Effector CD8-positive, alpha-beta T cell (primary cell): ENCODE data around the gene ZACN.
"Not testable (repeated sequence)": the region's sequence is repeated elsewhere in the genome, so short reads cannot be mapped to it uniquely, and the experiment has no call there.

Experiments used
- DNase-seq: peaks from one replicate; lab custom pipeline; 2025; lab: John Stamatoyannopoulos, UW
- total RNA-seq, 4 experiments: gene quantifications; one replicate each; lab custom pipeline; 2026; lab: John Stamatoyannopoulos, UW

ZACN gene
- 0.49 to 0.91 (median 0.61) reads per million in 4 experiments for total RNA-seq

DNA sequence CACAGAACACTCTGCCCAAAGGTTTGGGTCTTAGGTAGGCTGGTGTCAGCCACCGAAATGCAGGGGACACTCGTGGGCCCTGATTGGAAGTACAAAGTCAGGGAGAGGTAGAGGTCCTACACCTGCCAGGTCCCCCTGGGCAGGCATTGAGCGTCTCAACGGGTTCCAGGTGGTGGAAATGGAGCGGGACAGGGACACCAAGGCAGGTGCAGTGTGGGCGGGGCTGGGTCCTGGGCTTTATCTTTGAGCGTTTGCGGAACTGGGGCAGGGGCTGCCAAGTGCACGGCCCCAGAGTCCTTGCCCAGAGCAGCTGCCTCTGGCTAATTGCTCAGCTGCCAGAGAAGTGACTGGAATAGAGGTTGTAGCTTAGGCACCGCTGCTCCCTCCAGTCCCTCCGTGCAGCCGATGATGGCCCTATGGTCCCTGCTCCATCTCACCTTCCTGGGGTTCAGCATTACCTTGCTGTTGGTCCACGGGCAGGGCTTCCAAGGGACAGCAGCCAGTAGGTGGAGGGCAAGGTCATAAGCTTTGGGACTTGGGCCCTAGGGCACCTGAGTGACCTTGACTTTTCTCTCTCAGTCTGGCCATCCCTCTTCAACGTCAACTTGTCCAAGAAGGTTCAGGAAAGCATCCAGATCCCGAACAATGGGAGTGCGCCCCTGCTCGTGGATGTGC is at the start of gene ZACN:
Gene ZACN (plus strand): TSS at position 323 of the 675 bp plus-strand sequence. CDS start 83 bp downstream, at position 406.
- no peak for DNase-seq

DNA sequence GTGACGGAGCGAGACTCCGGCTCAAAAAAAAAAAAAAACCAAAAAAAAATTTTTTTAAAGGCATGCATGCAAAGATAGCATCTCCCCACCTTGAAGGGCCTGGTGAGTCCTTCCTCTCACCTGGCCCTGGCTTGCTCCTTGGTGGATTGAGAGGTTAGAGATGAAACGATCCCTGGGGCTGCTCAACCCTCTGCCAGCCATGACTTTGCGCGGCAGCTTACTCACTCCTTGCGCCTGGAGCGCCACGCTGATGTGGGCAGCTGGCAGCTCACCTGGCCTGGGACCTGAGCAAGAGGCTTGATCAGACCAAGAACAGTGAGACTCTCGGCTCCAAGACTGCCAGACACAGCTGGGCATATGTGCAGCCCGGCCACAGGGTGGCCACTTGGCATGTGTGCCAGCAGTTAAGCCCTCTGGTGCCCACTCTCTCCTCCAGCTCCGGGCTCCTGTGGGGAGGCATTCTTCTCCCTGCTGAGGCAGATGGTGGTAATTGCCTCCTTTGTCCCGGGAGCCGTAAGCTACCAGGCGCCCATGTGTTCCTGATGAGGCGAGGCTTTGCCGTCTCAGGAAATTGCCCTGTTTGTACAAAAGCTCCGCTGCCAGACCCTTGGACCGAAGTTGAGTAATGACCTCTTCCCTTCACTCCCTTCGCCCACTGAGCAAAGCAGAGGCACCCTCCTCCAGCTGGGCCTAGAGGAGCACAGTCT is 46.8 kb upstream of the ZACN start:
- no peak for DNase-seq

DNA sequence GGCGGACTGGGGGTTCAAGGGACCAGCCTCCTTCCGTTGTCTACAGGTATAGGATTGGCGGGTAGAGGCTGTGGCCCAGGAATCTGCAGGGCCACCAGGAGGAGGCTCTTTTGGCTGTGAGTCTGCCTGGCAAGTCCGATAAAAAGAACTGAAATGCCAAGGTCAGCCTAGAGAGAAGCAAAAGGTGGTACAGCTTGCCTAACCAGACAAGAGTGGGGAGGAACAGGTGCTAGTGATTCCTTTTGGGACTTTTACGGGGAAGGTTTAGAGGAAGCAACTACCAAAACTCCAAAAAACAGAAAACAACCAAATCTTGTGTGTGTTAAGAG is 46.2 kb upstream of the ZACN start:
- DNase-seq, result no peak

DNA sequence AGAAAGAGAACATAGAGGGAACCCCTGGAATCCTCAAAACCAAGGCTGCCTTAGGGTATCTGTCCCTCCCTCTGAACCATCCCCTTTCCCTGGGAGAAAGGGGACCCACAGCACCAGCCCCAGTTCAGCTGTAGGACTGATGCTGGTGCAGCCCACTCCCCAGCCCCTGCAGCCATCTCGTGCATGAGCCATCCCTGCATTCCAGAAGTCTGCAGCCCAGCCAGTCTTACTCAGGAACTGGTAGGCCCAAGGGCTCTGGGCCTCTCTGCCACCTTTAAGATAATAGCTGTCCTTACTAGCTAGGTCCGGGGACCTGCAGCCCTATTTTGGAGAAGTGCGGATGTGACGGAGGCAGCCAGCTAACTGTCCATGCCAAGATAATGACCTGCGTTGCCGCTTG is 45.8 kb upstream of the ZACN start:
- no peak for DNase-seq

DNA sequence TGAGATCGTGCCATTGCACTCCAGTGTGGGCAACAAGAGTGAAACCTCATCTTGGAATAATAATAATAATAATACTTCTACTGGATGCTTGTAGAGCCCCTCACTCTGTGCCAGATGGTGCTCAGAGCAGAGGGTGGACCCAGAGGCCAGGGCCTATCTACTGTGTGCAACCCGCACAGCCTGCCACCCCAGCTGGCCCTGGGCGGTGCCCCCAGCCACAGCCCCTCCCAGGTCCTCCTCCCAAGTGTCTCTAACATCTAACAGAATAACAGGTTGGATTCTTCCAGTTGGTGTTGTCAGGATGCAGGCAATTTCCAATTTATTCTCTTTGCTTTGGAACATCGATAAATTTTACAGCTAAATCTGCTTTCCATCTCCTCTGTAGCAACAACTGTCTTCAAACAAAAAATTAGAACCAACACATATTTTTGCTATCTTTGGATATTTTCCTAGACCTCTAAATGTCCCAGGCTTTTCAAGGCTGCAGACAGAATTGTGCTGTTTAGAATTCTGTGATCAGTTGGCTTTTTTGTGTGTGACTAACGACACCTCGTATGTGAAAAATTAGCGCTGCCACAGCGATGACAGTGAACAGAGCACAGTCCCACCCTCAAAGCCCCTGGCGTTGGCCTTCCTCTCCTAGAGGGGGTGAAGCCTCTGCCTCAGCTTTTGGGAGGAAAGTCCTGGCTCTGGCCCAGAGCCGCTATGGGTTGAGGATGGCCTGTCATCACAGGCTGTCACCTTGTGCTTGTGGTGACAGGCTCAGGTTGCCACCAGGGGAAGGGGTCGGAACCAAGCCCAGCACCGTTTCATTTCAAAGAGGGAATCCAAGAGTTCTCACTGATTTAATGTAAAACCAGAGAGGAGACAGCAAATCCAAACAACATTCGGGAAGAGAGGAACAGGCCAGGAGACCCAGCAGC is 44.3 kb upstream of the ZACN start:
- DNase-seq, result no peak

DNA sequence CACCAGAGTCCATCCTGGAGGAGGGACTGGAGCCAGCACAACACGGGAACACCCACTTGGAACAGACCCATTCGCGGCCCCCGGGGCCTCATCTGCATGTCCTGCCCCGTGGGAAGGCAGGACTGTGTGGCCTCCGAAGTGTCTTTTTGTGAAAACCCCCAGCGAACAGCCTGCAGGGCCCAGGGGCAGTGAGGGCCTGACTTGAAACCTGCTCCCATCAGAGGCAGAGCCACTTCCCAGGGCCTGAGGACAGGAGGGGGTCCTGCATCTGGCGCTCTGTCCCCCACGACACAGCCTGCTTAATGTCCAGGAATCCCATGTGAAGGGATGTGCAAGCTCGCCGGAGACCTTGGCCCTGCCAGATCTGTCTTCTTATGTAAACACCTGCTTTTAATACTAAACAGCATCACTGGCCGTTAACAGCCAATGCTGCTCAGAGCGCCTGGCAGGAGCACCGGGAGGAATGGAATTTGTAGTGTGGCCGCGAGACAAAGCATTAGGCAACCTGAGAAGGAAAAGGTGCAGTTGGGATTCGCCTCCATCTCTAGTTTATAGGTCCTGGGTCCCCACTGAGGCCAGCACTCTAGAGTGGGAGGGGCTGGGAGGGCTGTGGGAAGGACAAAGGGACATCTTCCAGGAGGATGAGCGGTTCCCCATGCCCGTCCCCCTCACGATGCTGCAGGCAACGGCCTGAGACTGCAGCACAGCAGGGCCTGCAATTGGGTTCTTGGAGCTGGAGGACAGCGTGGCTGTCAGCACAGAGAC is 42.3 kb upstream of the ZACN start:
- DNase-seq, result no peak

DNA sequence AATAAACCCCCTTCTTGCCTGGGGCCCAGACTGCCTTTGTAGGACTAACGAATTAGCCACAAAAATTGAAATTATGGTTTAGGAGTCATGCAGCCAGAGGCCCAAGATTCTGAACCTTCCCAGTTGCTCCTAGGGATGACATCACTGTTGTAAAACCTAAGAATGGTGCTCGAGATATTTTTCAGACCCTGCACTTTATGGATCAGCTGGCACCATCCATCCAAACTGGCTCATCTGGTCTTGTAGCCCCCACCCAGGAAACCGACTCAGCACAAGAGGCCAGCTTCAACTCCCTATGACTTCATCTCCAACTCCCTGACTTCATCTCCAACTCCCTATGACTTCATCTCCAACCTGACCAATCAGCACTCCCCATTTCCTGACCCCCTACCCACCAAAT is 40.9 kb upstream of the ZACN start:
- no peak for DNase-seq

DNA sequence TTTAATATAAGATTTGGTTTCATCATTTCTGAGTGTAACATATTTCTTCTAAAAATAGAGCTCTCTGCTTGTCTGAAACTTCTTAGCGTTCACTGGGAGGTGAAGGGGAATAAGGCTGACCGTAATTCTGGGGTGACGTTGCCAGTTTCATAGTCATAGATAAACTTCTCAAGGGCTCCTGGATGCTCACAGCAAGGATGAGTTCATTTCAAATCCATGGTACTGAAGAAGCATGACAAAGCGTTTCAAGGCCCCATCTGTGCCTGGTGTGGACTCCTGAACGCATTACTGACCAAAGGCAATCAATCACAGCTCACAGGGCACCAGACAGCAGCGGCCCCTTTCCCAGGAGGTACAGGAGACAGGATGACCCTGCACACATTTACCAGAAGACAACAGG is 39.9 kb upstream of the ZACN start:
- DNase-seq, result no peak

DNA sequence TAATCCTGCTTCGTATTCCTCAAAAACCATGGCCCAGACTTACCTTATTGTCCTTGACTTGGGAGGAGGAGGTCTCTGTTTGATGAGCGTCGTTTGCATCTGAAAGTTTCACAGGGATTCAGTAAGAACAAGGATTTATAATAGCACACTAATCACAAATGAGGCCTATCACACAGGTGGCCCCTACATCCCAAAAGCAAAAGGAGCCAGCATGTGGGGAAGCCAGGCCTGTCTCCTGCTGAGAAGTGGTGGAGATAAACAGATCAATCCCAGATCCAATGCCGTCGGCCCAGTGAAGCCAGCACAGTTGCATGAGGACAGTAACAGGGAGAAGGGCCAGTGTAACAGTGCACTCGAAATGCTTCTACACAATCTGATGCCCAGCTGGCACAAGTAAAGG is 38.6 kb upstream of the ZACN start:
- no peak for DNase-seq

DNA sequence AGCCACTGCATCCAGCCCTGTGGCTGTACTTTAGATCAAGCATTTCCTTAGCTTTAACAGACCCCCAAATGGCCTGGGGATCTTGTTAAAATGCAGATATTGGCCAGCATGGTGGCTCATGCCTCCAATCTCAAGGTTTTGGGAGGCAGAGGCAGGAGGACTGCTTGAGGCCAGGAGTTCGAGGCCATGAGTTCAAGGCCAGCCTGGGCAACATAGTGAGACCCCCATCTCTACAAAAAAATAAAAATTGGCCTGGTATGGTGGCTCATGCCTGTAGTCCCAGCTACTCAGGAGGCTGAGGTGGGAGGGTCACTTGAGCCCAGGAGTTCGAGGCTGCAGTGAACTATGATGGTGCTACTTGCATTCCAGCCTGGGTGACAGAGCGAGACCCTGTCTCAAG is 36.1 kb upstream of the ZACN start:
- not testable (repeated sequence) for DNase-seq

DNA sequence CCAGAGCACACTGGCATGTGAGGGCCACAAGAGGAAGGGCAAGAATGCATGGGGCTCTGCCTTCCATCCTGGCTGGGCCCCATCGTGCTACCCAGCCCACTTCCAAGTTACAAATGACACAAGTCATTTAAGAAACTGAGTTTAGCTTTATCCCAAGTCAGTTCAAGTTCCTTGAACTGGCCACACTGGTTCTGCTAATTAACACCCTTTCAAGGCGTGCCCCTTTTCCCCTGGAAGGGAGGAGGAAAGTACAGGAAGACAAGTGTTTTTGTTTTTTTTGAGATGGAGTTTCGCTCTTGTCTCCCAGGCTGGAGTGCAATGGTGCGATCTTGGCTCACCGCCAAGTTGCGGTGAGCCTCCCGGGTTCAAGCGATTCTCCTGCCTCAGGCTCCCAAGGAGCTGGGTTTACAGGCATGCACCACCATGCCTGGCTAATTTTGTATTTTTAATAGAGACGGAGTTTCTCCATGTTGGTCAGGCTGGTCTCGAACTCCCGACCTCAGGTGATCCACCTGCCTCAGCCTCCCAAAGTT is 34.4 kb upstream of the ZACN start:
- DNase-seq, result not testable (repeated sequence)

DNA sequence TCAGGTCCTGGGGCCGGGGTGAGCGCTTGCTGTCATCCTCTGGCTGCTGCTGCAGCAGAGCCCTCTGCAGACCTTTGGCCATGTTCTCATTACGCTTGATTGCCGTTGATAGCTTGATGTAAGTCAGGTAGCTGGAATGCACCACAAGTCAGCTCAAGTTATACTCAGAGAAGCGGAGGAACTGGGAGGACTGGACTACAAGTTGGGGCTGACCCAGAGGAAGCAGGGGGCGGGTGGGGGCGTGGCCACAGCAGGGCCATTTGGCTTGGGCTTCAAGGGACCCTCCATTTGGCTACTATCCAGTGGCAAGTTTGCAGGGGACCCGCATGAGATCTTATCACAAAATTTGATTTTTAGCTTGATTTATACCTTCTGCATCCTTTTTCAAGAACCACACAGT is 32.9 kb upstream of the ZACN start:
- DNase-seq, result no peak

DNA sequence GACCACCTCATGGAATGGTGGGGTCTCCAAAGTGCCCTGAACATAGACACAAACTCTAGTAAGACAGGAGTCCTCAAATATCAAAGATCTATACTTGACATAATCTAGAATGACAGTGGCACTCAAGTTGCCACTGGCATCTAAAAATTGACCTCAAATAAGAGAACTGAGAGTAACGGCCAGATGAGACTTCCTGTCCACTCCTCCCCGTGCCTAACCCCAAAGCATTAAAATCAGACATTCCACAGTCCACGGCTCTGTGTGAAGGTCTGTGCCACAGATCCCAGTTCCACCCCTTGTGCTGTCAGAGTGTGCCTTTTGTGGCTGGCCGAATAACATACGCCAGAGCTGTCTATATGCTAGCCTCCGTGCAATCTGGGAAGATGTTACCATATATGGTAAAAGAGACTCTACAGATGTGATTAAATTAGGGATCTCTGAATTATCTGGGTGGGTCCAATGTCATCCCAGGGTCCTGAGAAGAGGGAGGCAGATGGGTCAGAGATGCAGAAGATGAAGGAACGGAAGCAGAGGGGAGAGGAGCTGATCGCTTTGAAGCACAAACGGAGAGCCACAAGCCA is 30.9 kb upstream of the ZACN start:
- no peak for DNase-seq

DNA sequence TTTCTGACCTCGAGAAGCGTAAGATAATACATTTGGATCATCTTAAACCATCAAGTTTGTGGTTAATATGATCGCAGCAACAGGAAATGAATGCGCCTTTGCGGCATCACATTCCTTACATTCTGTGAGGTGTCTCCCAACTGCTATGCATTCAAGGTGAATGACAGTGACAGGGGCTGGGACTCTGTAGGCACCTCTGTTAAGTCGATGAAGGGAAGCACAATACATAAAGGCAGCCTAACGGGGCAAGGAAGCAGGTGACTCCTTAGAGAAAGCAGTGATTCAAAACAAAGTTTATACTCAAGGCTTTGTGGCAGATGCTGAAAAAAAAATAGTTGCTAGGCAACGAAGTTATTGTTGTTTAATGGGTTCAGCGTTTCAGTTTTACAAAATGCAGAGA is 30.3 kb upstream of the ZACN start:
- no peak for DNase-seq

DNA sequence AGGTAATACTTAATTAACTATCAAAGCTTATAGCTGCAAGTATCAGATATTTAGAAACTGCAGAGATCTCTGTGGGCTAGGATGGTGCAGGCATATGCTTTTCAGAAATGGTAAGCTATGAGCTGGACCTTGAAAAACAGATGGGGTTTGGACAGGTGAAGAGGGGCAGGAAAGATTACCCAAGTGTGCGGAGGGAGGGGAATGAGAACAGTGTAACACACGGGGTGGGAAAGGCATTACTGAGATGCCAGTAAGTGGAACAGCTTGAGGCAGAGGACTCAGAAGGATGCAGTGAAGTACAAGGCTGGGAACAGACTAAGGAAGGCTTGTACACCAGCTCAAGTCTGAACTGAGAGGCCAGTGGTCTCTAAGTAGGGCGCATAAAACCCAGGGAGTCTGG is 29.7 kb upstream of the ZACN start:
- DNase-seq, result no peak

DNA sequence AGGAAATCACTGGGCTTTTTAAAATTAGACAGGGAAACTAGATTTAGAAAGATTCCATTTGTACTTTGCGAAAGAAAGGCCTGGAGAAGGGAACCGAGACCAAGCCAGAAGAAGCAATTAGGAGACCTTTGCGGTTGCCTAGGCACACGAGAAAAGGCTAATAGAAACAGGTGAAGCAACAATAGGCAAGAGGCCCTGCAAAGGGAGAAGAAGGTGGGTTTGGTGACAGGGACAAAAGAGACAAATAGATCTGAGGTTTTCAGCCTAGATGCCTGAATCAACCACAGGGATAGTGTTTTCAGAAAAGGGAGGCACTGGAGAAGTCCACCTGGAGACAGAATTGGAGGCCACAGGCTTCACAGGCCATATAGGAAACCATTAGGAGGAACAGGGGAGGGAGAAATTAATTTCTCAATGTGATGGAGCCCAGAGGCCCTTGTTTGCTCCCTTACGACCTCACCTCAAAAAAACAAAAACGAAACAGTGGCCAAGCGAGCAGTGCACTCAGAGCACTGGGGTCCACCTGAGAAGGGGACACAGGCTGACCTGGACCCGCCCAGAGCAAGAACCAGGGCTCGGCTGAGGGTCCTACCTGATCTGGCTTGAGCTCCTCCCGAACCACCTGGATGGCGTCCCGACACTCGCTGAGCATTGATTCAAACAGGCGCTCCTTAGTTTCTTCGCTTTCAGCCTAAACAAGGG is 29.0 kb upstream of the ZACN start:
- DNase-seq, result no peak

DNA sequence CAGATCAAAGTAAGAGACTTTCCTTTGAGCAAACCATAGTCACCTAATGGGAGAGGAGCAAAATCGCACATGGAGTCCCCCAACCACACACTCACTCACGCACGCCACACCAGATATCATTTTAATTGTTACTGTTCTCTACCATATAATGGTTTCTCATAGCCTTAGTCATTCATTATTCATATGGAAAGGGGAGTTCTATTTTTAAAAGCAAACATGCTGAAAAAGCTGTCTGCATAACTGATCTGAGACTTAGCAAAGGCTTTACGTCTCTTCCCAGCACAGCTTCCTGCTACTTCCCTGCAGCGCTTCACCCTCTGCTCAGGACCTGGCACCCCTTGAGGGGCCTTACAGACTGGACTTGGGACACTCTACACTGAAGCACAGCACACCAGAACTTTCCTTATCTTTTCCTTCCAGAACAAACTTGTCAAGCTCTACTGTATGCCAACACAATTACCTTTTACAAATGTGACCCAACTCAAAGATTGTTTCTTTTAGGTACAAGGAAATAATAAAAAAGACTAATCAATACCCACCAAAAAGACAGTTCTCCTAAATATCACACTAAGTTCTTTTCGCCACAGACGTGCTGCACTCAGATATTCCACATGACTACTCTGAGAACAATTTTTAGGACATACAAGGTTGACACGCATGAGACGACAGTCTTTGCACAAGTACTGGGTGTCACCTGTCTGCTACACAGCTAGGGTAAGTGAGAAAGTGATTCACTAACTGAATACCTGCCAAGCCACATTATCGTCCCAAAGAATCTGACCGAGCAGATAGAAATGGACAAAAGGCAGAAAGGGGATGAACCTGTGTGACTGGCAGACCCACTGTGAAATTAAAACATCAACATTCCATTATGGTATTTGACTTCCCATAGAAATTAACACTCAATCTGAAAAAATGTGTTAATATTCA is 28.2 kb upstream of the ZACN start:
- DNase-seq, result no peak

DNA sequence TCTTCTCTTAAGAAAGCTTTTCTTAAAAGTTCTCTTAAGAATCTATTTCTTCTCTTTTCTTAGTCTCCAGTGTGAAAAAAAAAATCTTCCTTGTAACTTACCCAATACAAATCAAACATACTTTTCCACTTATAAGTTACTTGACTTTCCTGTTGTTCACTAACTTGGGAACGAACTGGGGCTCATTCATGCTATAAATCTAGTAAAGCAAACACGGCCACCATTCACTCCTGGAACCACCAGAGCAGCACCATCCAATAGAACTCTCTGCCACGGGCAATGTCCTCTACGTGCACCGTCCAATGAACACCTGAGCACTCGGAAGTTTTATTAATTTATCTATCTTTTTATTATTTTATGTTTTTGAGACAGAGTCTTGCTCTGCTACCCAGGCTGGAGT is 27.4 kb upstream of the ZACN start:
- DNase-seq, result no peak

DNA sequence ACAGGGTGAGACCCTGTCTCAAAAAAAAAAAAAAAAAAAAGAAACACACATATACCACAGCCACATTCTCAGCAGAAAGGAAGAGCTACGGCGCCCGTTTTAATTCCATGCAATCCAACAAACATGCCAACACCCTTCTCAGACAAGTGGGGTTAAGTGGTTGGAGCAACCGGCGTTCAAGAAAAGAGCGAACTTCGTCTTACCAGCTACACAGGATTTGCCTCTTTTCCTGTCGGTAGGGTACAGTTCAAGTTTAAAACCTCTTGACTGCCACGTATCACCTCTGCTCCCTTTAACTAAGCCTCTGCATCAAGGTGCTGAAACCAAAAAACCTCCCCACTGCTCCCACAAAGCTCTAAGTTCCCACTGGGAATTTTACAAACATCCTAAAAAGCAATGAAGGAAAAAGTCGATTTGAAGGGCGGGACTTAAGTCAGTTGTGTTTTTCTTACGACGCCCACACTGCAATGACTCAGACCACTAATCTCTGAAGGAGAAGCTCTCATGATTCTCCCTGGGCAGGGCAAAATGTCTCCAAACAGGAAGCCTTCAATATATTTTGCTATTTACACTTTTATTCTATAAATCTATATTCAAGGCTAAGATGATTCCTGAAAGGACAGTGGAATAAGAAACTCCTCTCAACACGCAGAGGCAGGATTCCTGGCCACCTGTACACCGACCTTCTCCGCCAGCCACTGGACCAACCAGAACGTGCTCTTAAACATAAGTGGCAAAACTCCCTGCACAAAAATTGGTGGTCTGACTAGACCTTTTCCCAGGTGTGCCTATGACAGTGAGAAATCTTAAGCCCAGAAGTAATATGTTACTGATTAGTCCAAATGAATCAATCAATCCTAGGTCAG is 25.5 kb upstream of the ZACN start:
- no peak for DNase-seq
